ENCODE data around the gene HRH2.

- TF ChIP-seq EZH2phosphoT487 (IDR thresholded peaks at IDR 0.05; ENCODE audit: low read depth) (no peak), CTCF (IDR thresholded peaks at IDR 0.05; ENCODE audit: low read depth, low read length) (no peak)
Observed at GRCh38 chr5:175697846-175698245, 40.0 kb downstream of the HRH2 start.
